ENCODE results near the gene EFR3B. TPM values are rescaled to one million over a fixed set of nuclear protein-coding genes. Genes with fewer than 3 reads are reported as not detected.
A peak's percentile ranks its signal among the peaks of the same experiment; 100 is the strongest.

EFR3B gene
- total RNA-seq, 1 donor from 2014 or later = 14.7 TPM

DNA sequence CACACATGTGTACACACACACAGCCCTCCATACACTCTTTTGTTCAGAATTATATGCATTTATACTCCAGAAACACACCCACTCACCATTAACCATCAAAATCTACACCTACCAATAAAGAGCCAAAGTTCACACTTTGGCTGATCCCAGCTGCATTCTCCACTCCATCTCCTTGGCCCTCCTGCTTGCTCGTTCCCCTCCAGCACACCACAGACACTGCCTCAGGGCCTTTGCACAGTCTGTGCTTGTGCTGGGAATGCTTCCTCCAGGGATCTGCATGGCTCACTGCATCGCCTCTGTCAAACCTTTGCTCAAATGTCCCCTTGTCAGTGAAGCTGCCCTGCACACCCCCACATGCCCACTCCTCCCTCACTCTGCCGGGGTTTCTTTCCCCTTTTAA, 80.5 kb downstream of the EFR3B start:
- H3K9me3 Mint-ChIP-seq (ENCODE audit: unreplicated experiment) = no peaks in the 10 kb centered on the region

DNA sequence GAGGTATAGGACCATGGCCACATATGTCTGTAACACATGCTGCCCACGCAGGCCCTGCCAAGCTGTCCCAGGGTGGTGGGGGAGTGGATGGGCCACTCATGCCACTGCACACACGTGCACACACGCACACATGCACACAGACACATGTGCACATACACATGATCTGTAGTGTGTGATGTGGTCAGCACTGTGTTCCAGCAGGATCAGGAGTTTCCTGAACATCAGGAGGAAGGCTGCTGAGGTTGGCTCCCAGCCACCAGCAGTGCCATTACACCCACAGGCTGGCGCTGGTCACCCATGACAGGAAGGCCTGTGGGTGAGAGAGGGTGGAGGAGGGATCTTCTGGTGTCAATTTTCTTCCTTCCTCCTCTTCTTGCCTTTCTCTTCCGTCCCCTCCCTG, 81.8 kb downstream of the EFR3B start:
- no peaks in the 10 kb centered on the region for H3K27me3 ChIP-seq (ENCODE audit: insufficient read depth, low read length)
- peaks cover 13% of the 10 kb centered on the region for H3K36me3 Mint-ChIP-seq (ENCODE audit: low read depth, unreplicated experiment)
- no peaks in the 10 kb centered on the region for H3K9me3 Mint-ChIP-seq (ENCODE audit: unreplicated experiment)
- no peak overlapping the region for H3K4me3 ChIP-seq (ENCODE audit: insufficient read depth, low read depth, low read length)
- no peaks in the 10 kb centered on the region for H3K4me1 Mint-ChIP-seq (ENCODE audit: low read depth, unreplicated experiment)
- TF ChIP-seq EZH2 (IDR thresholded peaks at IDR 0.05; ENCODE audit: insufficient read depth, low read length) = no peak
- TF ChIP-seq, protein P1, sequence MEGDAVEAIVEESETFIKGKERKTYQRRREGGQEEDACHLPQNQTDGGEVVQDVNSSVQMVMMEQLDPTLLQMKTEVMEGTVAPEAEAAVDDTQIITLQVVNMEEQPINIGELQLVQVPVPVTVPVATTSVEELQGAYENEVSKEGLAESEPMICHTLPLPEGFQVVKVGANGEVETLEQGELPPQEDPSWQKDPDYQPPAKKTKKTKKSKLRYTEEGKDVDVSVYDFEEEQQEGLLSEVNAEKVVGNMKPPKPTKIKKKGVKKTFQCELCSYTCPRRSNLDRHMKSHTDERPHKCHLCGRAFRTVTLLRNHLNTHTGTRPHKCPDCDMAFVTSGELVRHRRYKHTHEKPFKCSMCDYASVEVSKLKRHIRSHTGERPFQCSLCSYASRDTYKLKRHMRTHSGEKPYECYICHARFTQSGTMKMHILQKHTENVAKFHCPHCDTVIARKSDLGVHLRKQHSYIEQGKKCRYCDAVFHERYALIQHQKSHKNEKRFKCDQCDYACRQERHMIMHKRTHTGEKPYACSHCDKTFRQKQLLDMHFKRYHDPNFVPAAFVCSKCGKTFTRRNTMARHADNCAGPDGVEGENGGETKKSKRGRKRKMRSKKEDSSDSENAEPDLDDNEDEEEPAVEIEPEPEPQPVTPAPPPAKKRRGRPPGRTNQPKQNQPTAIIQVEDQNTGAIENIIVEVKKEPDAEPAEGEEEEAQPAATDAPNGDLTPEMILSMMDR (IDR thresholded peaks at IDR 0.05; ENCODE audit: insufficient read depth, low read depth, low read length) = no peak
- no peak overlapping the region for H3K4me3 Mint-ChIP-seq (ENCODE audit: unreplicated experiment)
- no peak overlapping the region for H2AFZ ChIP-seq (ENCODE audit: low read depth, low read length)
- no peak for DNase-seq (ENCODE audit: low read depth)
- no peaks in the 10 kb centered on the region for H3K4me1 ChIP-seq (ENCODE audit: insufficient read depth, low read length)
- no peak overlapping the region for H3K9ac ChIP-seq (ENCODE audit: low read length)
- H3K79me2 ChIP-seq (ENCODE audit: insufficient read depth, low read length) = no peaks in the 10 kb centered on the region
- H3K27ac Mint-ChIP-seq (ENCODE audit: unreplicated experiment) = no peak overlapping the region
- no peak for FAIRE-seq
- no peaks in the 10 kb centered on the region for H3K27me3 Mint-ChIP-seq (ENCODE audit: low read depth, unreplicated experiment)
- no peak overlapping the region for H3K4me2 ChIP-seq (ENCODE audit: low read length)
- no peaks in the 10 kb centered on the region for H3K36me3 ChIP-seq (ENCODE audit: insufficient read depth, low read length)
- no peak overlapping the region for H3K27ac ChIP-seq (ENCODE audit: low read depth, low read length)
- H3K9me3 ChIP-seq (ENCODE audit: insufficient read depth, low read depth, low read length) = no peaks in the 10 kb centered on the region
- H4K20me1 ChIP-seq (ENCODE audit: insufficient read depth, low read length) = no peaks in the 10 kb centered on the region

More for the DNA sequence above, 80.5 kb downstream of the EFR3B start:
- H3K36me3 Mint-ChIP-seq (ENCODE audit: low read depth, unreplicated experiment) = peaks cover 13% of the 10 kb centered on the region
- FAIRE-seq (no peak), DNase-seq (ENCODE audit: low read depth) (no peak)
- H3K4me1 ChIP-seq (ENCODE audit: insufficient read depth, low read length) = no peaks in the 10 kb centered on the region
- no peaks in the 10 kb centered on the region for H3K9me3 ChIP-seq (ENCODE audit: insufficient read depth, low read depth, low read length)
- H3K4me3 ChIP-seq (ENCODE audit: insufficient read depth, low read depth, low read length) = no peak overlapping the region
- no peak overlapping the region for H2AFZ ChIP-seq (ENCODE audit: low read depth, low read length)
- TF ChIP-seq EZH2 (IDR thresholded peaks at IDR 0.05; ENCODE audit: insufficient read depth, low read length) = no peak
- TF ChIP-seq, protein P1 (IDR thresholded peaks at IDR 0.05; ENCODE audit: insufficient read depth, low read depth, low read length) = no peak
- no peaks in the 10 kb centered on the region for H3K79me2 ChIP-seq (ENCODE audit: insufficient read depth, low read length)
- no peaks in the 10 kb centered on the region for H3K27me3 ChIP-seq (ENCODE audit: insufficient read depth, low read length)
- no peaks in the 10 kb centered on the region for H3K27me3 Mint-ChIP-seq (ENCODE audit: low read depth, unreplicated experiment)
- no peak overlapping the region for H3K4me3 Mint-ChIP-seq (ENCODE audit: unreplicated experiment)
- no peaks in the 10 kb centered on the region for H3K36me3 ChIP-seq (ENCODE audit: insufficient read depth, low read length)
- no peak overlapping the region for H3K4me2 ChIP-seq (ENCODE audit: low read length)
- no peaks in the 10 kb centered on the region for H3K4me1 Mint-ChIP-seq (ENCODE audit: low read depth, unreplicated experiment)
- no peak overlapping the region for H3K9ac ChIP-seq (ENCODE audit: low read length)
- H3K27ac Mint-ChIP-seq (ENCODE audit: unreplicated experiment) = peak overlapping the region; percentile 34
- H4K20me1 ChIP-seq (ENCODE audit: insufficient read depth, low read length) = no peaks in the 10 kb centered on the region
- H3K27ac ChIP-seq (ENCODE audit: low read depth, low read length) = no peak overlapping the region

- Mint-ChIP-seq H3K36me3 (ENCODE audit: low read depth, unreplicated experiment) (peaks cover 13% of the 10 kb centered on the region), H3K4me3 (ENCODE audit: unreplicated experiment) (no peak overlapping the region), H3K9me3 (ENCODE audit: unreplicated experiment) (no peaks in the 10 kb centered on the region), H3K4me1 (ENCODE audit: low read depth, unreplicated experiment) (peaks cover 1% of the 10 kb centered on the region), H3K27ac (ENCODE audit: unreplicated experiment) (no peak overlapping the region), H3K27me3 (ENCODE audit: low read depth, unreplicated experiment) (no peaks in the 10 kb centered on the region)
- no peak overlapping the region for H3K4me3 ChIP-seq (ENCODE audit: insufficient read depth, low read depth, low read length)
- H4K20me1 ChIP-seq (ENCODE audit: insufficient read depth, low read length) = no peaks in the 10 kb centered on the region
- no peak for DNase-seq (ENCODE audit: low read depth)
- no peaks in the 10 kb centered on the region for H3K36me3 ChIP-seq (ENCODE audit: insufficient read depth, low read length)
- no peaks in the 10 kb centered on the region for H3K4me1 ChIP-seq (ENCODE audit: insufficient read depth, low read length)
- no peak overlapping the region for H3K9ac ChIP-seq (ENCODE audit: low read length)
- no peak for TF ChIP-seq EZH2 (IDR thresholded peaks at IDR 0.05; ENCODE audit: insufficient read depth, low read length)
- TF ChIP-seq, protein P1 (IDR thresholded peaks at IDR 0.05; ENCODE audit: insufficient read depth, low read depth, low read length) = no peak
- no peaks in the 10 kb centered on the region for H3K9me3 ChIP-seq (ENCODE audit: insufficient read depth, low read depth, low read length)
- no peak for FAIRE-seq
- H3K4me2 ChIP-seq (ENCODE audit: low read length) = no peak overlapping the region
- H3K27me3 ChIP-seq (ENCODE audit: insufficient read depth, low read length) = no peaks in the 10 kb centered on the region
- H3K79me2 ChIP-seq (ENCODE audit: insufficient read depth, low read length) = no peaks in the 10 kb centered on the region
- no peak overlapping the region for H3K27ac ChIP-seq (ENCODE audit: low read depth, low read length)
- H2AFZ ChIP-seq (ENCODE audit: low read depth, low read length) = no peak overlapping the region
Measured at GRCh38 chr2:25125189-25125588, 83.3 kb downstream of the EFR3B start.
